Right lobe of liver (tissue), 6 donors: Measurements from ENCODE around the gene AKT1S1. TPM values are rescaled to one million over a fixed set of nuclear protein-coding genes. Genes with fewer than 3 reads are reported as not detected.

ENCODE experiments used
- ATAC-seq, 4 donors: fragments of 200-7000 bp; cut with Tn5 transposase; one replicate each; pipeline ENCODE4 v1.9.1; 2020; ENCODE audit warnings: mild to moderate bottlenecking in 4 of 4, moderate library complexity in 4 of 4
- DNase-seq, 3 donors: peaks; one replicate each; pipeline ENCODE4 v3.0.0-alpha.2; 2020
- H3K27ac ChIP-seq, 3 donors: fragments of 200-600 bp; one replicate each; pipeline ENCODE4 v1.8.0; 2022
- H3K27me3 ChIP-seq, 2 donors: fragments of 200-600 bp; one replicate each; pipeline ENCODE4 v1.8.0; 2022
- H3K36me3 ChIP-seq, 4 donors: fragments of 200-600 bp; sonication (generic) in 1 of 4; one replicate each; pipeline versions ENCODE4 v1.5.1 to v1.8.0; 2017 to 2022; ENCODE audit warnings: control low read depth in 1 of 4
- H3K4me1 ChIP-seq, 4 donors: fragments of 200-600 bp; sonication (generic) in 1 of 4; one replicate each; pipeline versions ENCODE4 v1.5.1 to v1.8.0; 2017 to 2022; ENCODE audit warnings: control low read depth in 1 of 4
- H3K4me3 ChIP-seq, 3 donors: fragments of 200-600 bp; one replicate each; pipeline ENCODE4 v1.8.0; 2022
- H3K9me3 ChIP-seq, 4 donors: fragments of 200-600 bp; sonication (generic) in 1 of 4; one replicate each; pipeline versions ENCODE4 v1.5.1 to v1.8.0; 2017 to 2022; ENCODE audit warnings: control low read depth in 1 of 4
- CTCF ChIP-seq, 4 donors: fragments of 200-600 bp in 3 of 4; fragments of 450-650 bp in 1 of 4; IDR thresholded peaks; one replicate each; pipeline versions ENCODE4 v1.5.1 to v1.8.0; 2016 to 2022; ENCODE audit warnings: antibody characterized with exemption in 4 of 4, mild to moderate bottlenecking in 2 of 4
- POLR2A ChIP-seq: fragments of 450-650 bp; IDR thresholded peaks from one replicate; pipeline ENCODE4 v1.6.1; 2017; ENCODE audit warnings: antibody characterized with exemption, mild to moderate bottlenecking
- WGBS: methylation state at CpG from one replicate; pipeline ENCODE4 v1.1.6; 2018; ENCODE audit warnings: low coverage, low lambda C conversion rate; ENCODE audit not compliant: insufficient coverage; ENCODE audit errors: missing lambda C conversion rate; 5-methylcytosine and 5-hydroxymethylcytosine counted together
- intact Hi-C, 2 donors: fragments of 100-400 bp; cut with DNase I; formaldehyde crosslinking; loops; one replicate each; pipeline versions ENCODE4 v1.11.2 to v1.14.1; 2022
- total RNA-seq, 6 experiments: library from RNA; depleted of rRNA in 2 of 6; stranded (reverse); fragments of >200 nt in 2 of 6; fragmentation: NEBNext Ultra II Directional in 3 of 6; extraction: Animal tissue kit (Norgen Biotek cat#: 25700) in 3 of 6; gene quantifications; one replicate each; pipeline versions ENCODE4 v1.1.0 to v1.2.4, GENCODE V29; 2016 to 2023
- donor health status: DM: no; HTN: yes; CAD: no.
- donor health status: DM: no; HTN: no; CAD: no.
- donor health status: DM: no; HTN: no; CAD: no.
- donor health status: DM: no; HTN: yes; CAD: no.
- donor health status: DM: no; HTN: yes; CAD: no.

The AKT1S1 gene
- total RNA-seq, 6 experiments from 2014 or later = 18.2 to 27.0 (median 22.4) TPM

- Histone ChIP-seq H3K4me3 (no peak overlapping the region), H3K36me3 (no peaks in the 10 kb centered on the region), H3K27me3 (no peaks in the 10 kb centered on the region), H3K27ac (no peak overlapping the region), H3K4me1 (peaks cover 0 to 44% (median 13%) of the 10 kb centered on the region in 4 donors), H3K9me3 (no peaks in the 10 kb centered on the region)
- no peak for TF ChIP-seq POLR2A
- no peak for TF ChIP-seq CTCF (IDR thresholded peaks at IDR 0.05)
- DNase-seq (peak in 1 of 3 donors; percentile 17), ATAC-seq (no peak)
- 90% methylated on average over 11 of the region's 24 CpGs for WGBS
- intact Hi-C loops = no loop called here
These were observed 43.6 kb upstream of the AKT1S1 start for GRCh38 chr19:49920624-49921363.

- H3K27me3 ChIP-seq = no peaks in the 10 kb centered on the region
- H3K36me3 ChIP-seq = peaks cover 0 to 3% (median 0%) of the 10 kb centered on the region in 4 donors
- intact Hi-C loops = no loop called here
- no peak for ATAC-seq
- H3K27ac ChIP-seq = peak overlapping the region in 2 of 3 donors; percentile 16 to 56
- H3K9me3 ChIP-seq = no peaks in the 10 kb centered on the region
- no peak overlapping the region for H3K4me3 ChIP-seq
- DNase-seq = no peak
- H3K4me1 ChIP-seq = peaks cover 0 to 33% (median 14%) of the 10 kb centered on the region in 4 donors
- 88% methylated on average over 5 of the region's 8 CpGs for WGBS
- TF ChIP-seq CTCF (IDR thresholded peaks at IDR 0.05) (no peak), POLR2A (no peak)
These were observed 40.9 kb upstream of the AKT1S1 start for GRCh38 chr19:49918089-49918488.

DNA sequence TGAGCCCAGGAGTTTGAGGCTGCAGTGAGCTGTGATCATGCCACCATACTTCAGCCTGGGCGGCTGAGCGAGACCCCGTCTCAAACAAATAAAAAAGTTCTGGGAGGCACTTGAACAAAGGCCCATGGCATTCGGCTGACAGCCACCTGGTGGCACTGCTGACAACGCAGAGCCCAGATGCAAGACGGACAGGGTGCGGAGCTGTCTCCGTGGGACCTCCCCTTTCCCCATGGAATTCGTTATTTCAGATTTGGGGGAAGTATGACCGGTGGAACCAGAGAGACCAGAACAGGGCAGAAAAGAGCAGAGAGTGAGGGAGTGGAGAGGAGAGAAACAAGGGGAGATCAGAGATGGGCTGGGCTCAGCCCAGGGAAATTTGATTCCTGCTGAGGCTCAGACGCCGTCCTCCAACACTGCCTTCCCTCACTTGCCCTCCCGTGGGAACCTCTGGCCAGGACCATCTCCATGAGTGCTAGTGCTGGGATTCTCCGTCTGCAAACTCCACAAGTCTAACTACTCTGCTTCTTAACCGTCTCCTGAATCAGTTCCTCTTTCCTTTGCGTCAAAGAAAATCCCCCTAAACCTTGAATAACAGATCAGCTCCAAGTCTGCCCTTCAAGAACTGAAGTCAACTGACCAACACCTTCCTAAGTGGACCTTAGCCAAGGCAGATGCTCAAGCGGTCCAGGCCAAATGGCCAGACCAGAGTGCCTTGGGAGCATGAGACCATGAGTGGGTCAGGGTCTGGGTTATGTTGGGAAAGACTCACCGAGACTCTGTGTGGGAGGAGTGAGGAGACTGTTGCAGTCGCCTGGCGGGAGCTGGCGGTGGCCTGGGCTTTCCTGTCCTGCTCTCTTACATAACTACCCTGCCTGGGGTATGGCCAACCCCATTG lies 39.9 kb upstream of the AKT1S1 start:
- Histone ChIP-seq H3K4me3 (peak overlapping the region; percentile 31 to 44 (median 37)), H3K9me3 (no peaks in the 10 kb centered on the region), H3K4me1 (peaks cover 0 to 23% (median 10%) of the 10 kb centered on the region in 4 donors), H3K36me3 (peaks cover 0 to 6% (median 0%) of the 10 kb centered on the region in 4 donors), H3K27ac (peak overlapping the region; percentile 16 to 56 (median 41)), H3K27me3 (no peaks in the 10 kb centered on the region)
- intact Hi-C loops = no loop called here
- peak; percentile 75 to 86 (median 81) for DNase-seq
- TF ChIP-seq POLR2A = peak; percentile 40
- peak; percentile 55 to 81 (median 71) for TF ChIP-seq CTCF (IDR thresholded peaks at IDR 0.05)
- peak; percentile 82 to 92 (median 88) for ATAC-seq
- 13% methylated on average over 12 of the region's 21 CpGs for WGBS

- Histone ChIP-seq H3K27me3 (no peaks in the 10 kb centered on the region), H3K4me1 (peaks cover 0 to 29% (median 11%) of the 10 kb centered on the region in 4 donors), H3K4me3 (no peak overlapping the region), H3K27ac (no peak overlapping the region), H3K36me3 (peaks cover 0 to 6% (median 0%) of the 10 kb centered on the region in 4 donors), H3K9me3 (no peaks in the 10 kb centered on the region)
- WGBS = 90% methylated on average over 4 of the region's 6 CpGs
- TF ChIP-seq CTCF (IDR thresholded peaks at IDR 0.05) (no peak), POLR2A (no peak)
- DNase-seq (no peak), ATAC-seq (no peak)
- intact Hi-C loops = no loop called here
These were observed 38.1 kb upstream of the AKT1S1 start for GRCh38 chr19:49915271-49915670.
